OCI-LY3 (cell line): ENCODE data around the gene MPRIP.

ENCODE experiments used
- H2AFZ ChIP-seq: fragments of 200-600, 300-600 bp; shearing (Covaris generic); 2 replicates; pipeline ENCODE4 v1.6.0; 2014; ENCODE audit warnings: antibody characterized with exemption, low read depth, low read length
- H3K27ac ChIP-seq: fragments of 200-600, 300-600 bp; sonication (generic); 2 replicates; pipeline ENCODE4 v1.5.1; 2014; ENCODE audit warnings: mild to moderate bottlenecking, low read length, moderate library complexity, mixed read lengths
- H3K27me3 ChIP-seq: fragments of 200-600, 300-600 bp; sonication (generic); 2 replicates; pipeline ENCODE4 v1.6.1; 2014; ENCODE audit warnings: low read depth, low read length, mixed read lengths
- H3K36me3 ChIP-seq: fragments of 200-600, 300-600 bp; sonication (generic); replicated peaks from 2 replicates; pipeline ENCODE3; 2014; ENCODE audit warnings: low read depth, low read length, mixed read lengths
- H3K4me1 ChIP-seq: fragments of 300-600, 200-600 bp; sonication (generic); 2 replicates; pipeline ENCODE4 v1.6.1; 2014; ENCODE audit warnings: low read length, mixed read lengths
- H3K4me2 ChIP-seq: fragments of 200-600, 300-600 bp; sonication (generic); 2 replicates; pipeline ENCODE4 v1.6.1; 2014; ENCODE audit warnings: low read length, mixed read lengths
- H3K4me3 ChIP-seq: fragments of 300-600, 200-600 bp; sonication (generic); 2 replicates; pipeline ENCODE4 v1.5.1; 2014; ENCODE audit warnings: antibody characterized with exemption, mild to moderate bottlenecking, low read length, moderate library complexity
- H3K79me2 ChIP-seq: fragments of 300-600, 200-600 bp; shearing (Covaris generic); 2 replicates; pipeline ENCODE4 v1.6.1; 2014; ENCODE audit warnings: mild to moderate bottlenecking, low read length, mixed read lengths
- H3K9ac ChIP-seq: fragments of 300-600, 200-600 bp; shearing (Covaris generic); 2 replicates; pipeline ENCODE4 v1.6.0; 2014; ENCODE audit warnings: mild to moderate bottlenecking, low read length, moderate library complexity
- H3K9me3 ChIP-seq: fragments of 200-600, 300-600 bp; shearing (Covaris generic); 2 replicates; pipeline ENCODE4 v1.6.1; 2014; ENCODE audit warnings: low read length, mixed read lengths; ENCODE audit not compliant: insufficient read depth
- H4K20me1 ChIP-seq: fragments of 200-600, 300-600 bp; sonication (generic); 2 replicates; pipeline ENCODE4 v1.6.1; 2016; ENCODE audit warnings: low read length, mixed read lengths; ENCODE audit not compliant: insufficient read depth
- CTCF ChIP-seq: fragments of 200-600, 300-600 bp; sonication (generic); IDR thresholded peaks from 2 replicates; pipeline ENCODE4 v1.5.1; 2014; ENCODE audit warnings: antibody characterized with exemption, low read length, low read depth
- EZH2phosphoT487 ChIP-seq: fragments of 200-600 bp; shearing (Covaris generic); IDR thresholded peaks from 2 replicates; pipeline ENCODE4 v1.6.1; 2018; ENCODE audit warnings: antibody characterized with exemption, mixed run types, low read depth

The MPRIP gene

GRCh38 chr17:17127730-17128291 lies 85.6 kb downstream of the MPRIP start:
- Histone ChIP-seq H3K4me2 (no peak overlapping the region), H3K9ac (no peak overlapping the region), H2AFZ (no peak overlapping the region), H3K4me3 (no peak overlapping the region), H3K27ac (no peak overlapping the region), H3K36me3 (no peaks in the 10 kb centered on the region), H3K4me1 (no peaks in the 10 kb centered on the region), H3K27me3 (no peaks in the 10 kb centered on the region), H4K20me1 (no peaks in the 10 kb centered on the region), H3K79me2 (no peaks in the 10 kb centered on the region), H3K9me3 (no peaks in the 10 kb centered on the region)
- TF ChIP-seq EZH2phosphoT487 (no peak), CTCF (no peak)

GRCh38 chr17:17128476-17129075 lies 86.3 kb downstream of the MPRIP start:
- no peak overlapping the region for H3K4me2 ChIP-seq
- H3K36me3 ChIP-seq, result no peaks in the 10 kb centered on the region

GRCh38 chr17:17129466-17129865 lies 87.2 kb downstream of the MPRIP start:
- H3K36me3 ChIP-seq, result no peaks in the 10 kb centered on the region
- no peaks in the 10 kb centered on the region for H3K4me1 ChIP-seq
- no peak overlapping the region for H3K27ac ChIP-seq
- no peak overlapping the region for H3K4me2 ChIP-seq
- TF ChIP-seq EZH2phosphoT487 (no peak), CTCF (no peak)
- no peaks in the 10 kb centered on the region for H3K9me3 ChIP-seq
- H3K4me3 ChIP-seq, result no peak overlapping the region
- no peaks in the 10 kb centered on the region for H4K20me1 ChIP-seq
- H2AFZ ChIP-seq, result no peak overlapping the region
- no peaks in the 10 kb centered on the region for H3K27me3 ChIP-seq
- H3K9ac ChIP-seq, result no peak overlapping the region
- H3K79me2 ChIP-seq, result no peaks in the 10 kb centered on the region

More at GRCh38 chr17:17128476-17129075, 86.3 kb downstream of the MPRIP start:
- H3K4me1 ChIP-seq, result no peaks in the 10 kb centered on the region
- no peak overlapping the region for H3K9ac ChIP-seq
- H3K4me3 ChIP-seq, result no peak overlapping the region
- TF ChIP-seq EZH2phosphoT487 (no peak), CTCF (no peak)
- H4K20me1 ChIP-seq, result no peaks in the 10 kb centered on the region
- H3K9me3 ChIP-seq, result no peaks in the 10 kb centered on the region
- no peaks in the 10 kb centered on the region for H3K27me3 ChIP-seq
- H3K79me2 ChIP-seq, result no peaks in the 10 kb centered on the region
- no peak overlapping the region for H3K27ac ChIP-seq
- no peak overlapping the region for H2AFZ ChIP-seq

GRCh38 chr17:17130077-17130844 lies 88.0 kb downstream of the MPRIP start:
- Histone ChIP-seq H3K4me3 (no peak overlapping the region), H3K9me3 (no peaks in the 10 kb centered on the region), H3K79me2 (no peaks in the 10 kb centered on the region), H2AFZ (no peak overlapping the region), H3K36me3 (no peaks in the 10 kb centered on the region), H3K4me1 (no peaks in the 10 kb centered on the region), H3K27ac (no peak overlapping the region), H3K4me2 (no peak overlapping the region), H4K20me1 (no peaks in the 10 kb centered on the region), H3K27me3 (no peaks in the 10 kb centered on the region), H3K9ac (no peak overlapping the region)
- TF ChIP-seq CTCF, result no peak
- TF ChIP-seq EZH2phosphoT487, result no peak
